ENCODE measurements around the gene MPZL1.

- no peak for TF ChIP-seq CTCF (IDR thresholded peaks at IDR 0.05)
- no peak for TF ChIP-seq POLR2A (IDR thresholded peaks at IDR 0.05)
These were observed 42.9 kb downstream of the MPZL1 start for GRCh38 chr1:167764458-167765330.
